Epidermal melanocyte (primary cell): ENCODE results near the gene HTR1E.
"Not testable (repeated sequence)": the region's sequence is repeated elsewhere in the genome, so short reads cannot be mapped to it uniquely, and the experiment has no call there.

Experiments used
- DNase-seq: peaks from one replicate; pipeline ENCODE4 v3.0.0; 2011; ENCODE audit warnings: low spot score; ENCODE audit not compliant: insufficient read length

The HTR1E gene

GRCh38 chr6:86937219-86938079, at the start of gene HTR1E:
TSS of gene HTR1E (plus strand) at chr6:86937528. CDS start at chr6:87015335, 77,807 bp downstream.
- DNase-seq: no peak

- no peak for DNase-seq
Measured at GRCh38 chr6:86888301-86888700, 49.0 kb upstream of the HTR1E start.

- not testable (repeated sequence) for DNase-seq
Measured at GRCh38 chr6:86897265-86897664, 40.1 kb upstream of the HTR1E start.

- no peak for DNase-seq
Measured at GRCh38 chr6:86913795-86914194, 23.5 kb upstream of the HTR1E start.

DNA sequence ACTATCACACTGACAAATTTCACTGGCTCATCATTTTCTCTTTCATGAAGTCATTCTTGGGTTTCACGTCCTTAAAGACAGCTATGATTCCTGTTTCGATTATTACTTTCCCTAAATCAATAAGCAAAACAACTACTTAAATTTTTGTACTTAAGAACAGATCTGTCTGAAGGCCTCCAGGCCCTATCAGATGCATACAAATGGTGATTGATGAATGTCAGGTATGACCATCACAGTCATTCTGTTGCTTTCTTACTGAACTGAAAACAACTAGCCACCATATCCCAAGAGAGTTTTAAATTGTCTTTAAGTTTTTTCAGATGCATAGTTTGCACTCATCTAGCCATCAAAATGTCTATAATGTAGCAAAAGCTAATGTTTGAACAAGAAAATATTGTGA, 20.9 kb upstream of the HTR1E start:
- DNase-seq: no peak

- not testable (repeated sequence) for DNase-seq
Measured at GRCh38 chr6:86927138-86927537, 10.2 kb upstream of the HTR1E start.

GRCh38 chr6:86927859-86928258, 9.5 kb upstream of the HTR1E start:
- not testable (repeated sequence) for DNase-seq

GRCh38 chr6:86934365-86934764, 3.0 kb upstream of the HTR1E start:
- DNase-seq: no peak

GRCh38 chr6:86936834-86937218, 502 bp upstream of the HTR1E start:
- no peak for DNase-seq

DNA sequence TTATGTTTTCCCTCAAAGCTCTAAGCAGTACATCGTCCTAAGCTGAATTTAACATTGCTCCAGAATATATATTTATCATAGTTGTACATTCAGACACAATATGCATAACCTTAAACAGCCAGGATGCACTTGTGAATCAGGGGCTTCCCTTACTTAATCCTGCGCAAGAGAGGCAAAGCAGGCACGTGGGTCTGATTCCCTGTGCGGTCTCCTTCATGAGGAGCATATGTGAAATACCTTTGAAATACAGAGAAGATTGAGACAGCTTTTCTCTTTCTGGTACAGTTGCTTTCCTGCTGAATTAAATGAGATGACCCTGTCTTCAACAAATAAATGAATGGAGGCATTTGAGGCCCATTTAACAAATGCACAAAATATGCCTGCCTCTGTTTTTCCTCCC, 1.5 kb downstream of the HTR1E start:
- no peak for DNase-seq

GRCh38 chr6:86941461-86941860, 4.1 kb downstream of the HTR1E start:
- no peak for DNase-seq

GRCh38 chr6:86942769-86943516, 5.6 kb downstream of the HTR1E start:
- no peak for DNase-seq

DNA sequence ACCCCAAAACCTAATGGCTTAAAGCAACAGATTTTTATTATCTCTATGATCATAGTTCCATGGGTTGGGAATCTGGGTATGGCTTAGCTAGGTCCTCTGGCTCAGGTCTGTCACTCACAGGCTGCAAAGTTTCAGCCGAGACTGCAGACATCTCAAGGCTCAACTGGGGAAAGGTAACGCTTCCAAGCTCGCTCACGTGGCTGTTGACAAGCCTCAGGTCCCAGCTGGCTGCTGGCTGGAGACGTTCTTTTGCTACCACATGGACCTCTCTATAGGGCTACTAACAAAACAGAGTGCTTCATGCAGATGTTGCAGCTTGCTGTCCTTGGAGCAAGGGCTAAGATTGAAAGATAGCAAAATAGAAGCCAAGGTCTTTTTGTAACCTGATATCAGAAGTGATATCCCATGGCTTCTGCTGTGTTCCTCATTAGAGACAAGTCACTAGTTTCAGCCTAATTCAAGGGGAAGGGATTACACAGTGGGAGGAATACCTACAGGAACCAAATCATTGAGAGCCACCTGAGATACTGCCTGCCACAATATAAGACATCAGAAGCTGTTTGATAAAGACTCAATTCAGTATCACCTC, 6.6 kb downstream of the HTR1E start:
- no peak for DNase-seq

GRCh38 chr6:86949771-86950170, 12.4 kb downstream of the HTR1E start:
- DNase-seq: no peak

GRCh38 chr6:86952991-86953390, 15.7 kb downstream of the HTR1E start:
- DNase-seq: no peak

DNA sequence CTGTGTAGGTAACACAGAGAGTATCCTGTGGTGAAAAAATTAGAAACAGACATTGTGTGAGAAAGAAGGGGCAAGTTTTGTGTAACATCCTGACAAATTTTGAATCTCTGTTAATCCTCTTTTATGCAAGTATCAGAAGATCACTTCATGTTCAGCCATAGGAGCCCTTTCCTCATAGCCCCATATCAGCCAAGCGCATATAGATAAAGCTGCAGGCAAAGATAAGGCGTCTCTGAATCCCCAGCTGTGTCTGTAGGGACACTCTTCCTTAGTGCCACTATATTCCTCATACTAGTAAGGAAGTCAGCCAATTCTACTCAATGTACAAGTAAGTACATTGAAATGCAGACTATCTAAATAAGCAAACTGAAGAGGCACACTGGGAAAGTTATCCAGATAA, 22.3 kb downstream of the HTR1E start:
- DNase-seq: no peak

DNA sequence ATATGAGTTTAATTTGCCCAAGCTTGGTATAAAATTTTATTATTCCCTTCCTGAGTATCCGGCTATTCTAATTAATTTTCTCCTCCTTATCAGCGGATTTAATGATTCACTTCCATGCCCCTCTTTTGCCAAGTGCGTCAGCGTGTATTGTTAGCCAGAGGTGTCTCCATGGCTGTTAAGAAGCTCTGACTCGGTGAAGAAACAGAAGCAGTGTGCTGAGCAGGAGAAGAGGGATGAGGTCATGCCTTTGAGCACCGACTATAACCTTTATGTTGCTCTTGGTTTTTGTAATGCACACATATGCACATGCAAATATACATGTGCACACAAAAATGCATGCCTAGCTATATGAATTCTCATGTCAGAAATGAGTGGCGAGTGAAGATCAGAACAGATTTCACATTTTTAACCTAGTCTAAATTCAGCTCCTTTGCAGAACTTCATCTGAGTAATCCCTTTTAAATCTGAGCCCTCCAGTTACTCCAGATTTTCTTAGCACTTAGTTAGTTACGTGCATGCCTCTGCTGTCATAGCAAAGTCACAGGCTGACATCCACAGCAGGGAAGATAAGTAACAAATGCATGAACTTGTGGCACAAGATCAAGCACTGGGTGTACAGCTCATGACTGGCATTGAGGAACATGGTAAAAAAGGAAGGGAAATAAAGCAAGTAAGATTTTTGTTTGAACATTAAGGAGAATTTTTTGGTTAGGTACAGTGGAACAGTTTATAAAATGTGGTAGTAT, 24.3 kb downstream of the HTR1E start:
- no peak for DNase-seq

- DNase-seq: no peak
Measured at GRCh38 chr6:86963352-86963751, 26.0 kb downstream of the HTR1E start.

GRCh38 chr6:86964029-86964579, 26.8 kb downstream of the HTR1E start:
- DNase-seq: no peak

- no peak for DNase-seq
Measured at GRCh38 chr6:86966271-86966670, 28.9 kb downstream of the HTR1E start.

DNA sequence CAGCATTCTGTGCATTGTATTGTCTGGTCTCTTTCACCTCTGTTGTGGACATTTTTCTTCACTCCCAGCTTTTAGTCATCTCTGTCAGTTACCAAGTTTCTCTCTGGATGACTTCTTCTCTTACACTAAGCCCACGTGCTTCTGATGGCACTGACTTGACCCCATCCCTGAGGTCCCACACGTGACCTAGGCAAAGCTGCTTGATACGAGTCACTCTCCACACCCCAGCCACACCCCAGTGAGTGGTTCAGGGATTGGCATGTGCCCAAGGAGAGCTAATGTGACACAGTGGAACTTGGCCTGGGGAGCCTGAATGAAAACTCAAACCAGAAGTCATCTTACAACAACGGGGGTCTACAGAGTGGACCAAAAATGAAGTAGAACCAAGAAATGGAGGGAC, 32.2 kb downstream of the HTR1E start:
- DNase-seq: no peak
